GM12801 (cell line): ENCODE results near the gene POLE4.

ENCODE experiments used
- CTCF ChIP-seq: IDR thresholded peaks from one replicate; pipeline ENCODE4 v1.5.1; 2011; ENCODE audit warnings: control low read depth; ENCODE audit not compliant: insufficient read length; ENCODE audit errors: extremely low read depth

The POLE4 gene

GRCh38 chr2:74958274-74959105 lies at the start of gene POLE4:
POLE4 (plus strand) TSS chr2:74958643; CDS start chr2:74958680, 37 bp downstream.
- TF ChIP-seq CTCF, result no peak

- TF ChIP-seq CTCF, result no peak
Measured at GRCh38 chr2:74908748-74909444, 49.5 kb upstream of the POLE4 start.

DNA sequence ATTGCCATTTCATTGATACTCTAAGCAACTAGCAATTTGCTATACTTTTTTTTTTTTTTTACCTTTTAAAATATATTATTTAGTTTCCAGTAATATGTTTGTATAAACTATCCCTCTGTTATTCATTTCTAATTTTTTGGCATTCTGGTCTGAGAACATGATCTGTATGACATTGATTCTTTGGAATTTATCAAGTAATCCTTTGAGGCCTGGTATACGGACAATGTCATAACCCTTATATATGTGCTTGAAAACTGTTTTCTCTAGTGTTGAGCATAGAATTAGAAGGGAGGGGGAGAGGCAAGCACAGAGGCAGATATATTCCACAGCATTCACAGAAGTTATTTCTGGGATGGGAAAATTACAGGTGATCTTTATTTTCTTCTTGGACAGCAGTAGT lies 48.2 kb upstream of the POLE4 start:
- TF ChIP-seq CTCF, result no peak

DNA sequence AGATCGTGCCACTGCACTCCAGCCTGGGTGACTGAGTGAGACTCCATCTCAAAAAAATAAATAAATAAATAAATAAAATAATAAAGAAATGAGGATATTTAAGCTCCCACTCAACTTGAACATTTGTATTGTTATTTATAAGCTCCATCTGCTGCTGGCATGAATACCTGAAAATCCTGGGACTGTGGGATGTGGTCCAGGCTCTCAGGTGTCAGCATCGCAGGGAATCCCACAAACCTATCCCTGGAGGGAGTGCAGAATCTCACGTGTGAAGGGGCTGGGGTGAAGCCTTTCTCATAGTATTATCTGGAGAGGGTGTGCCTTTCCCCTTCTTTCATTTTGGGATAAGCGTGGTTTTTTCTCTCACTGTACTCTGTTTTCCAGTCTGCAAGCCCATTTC lies 47.4 kb upstream of the POLE4 start:
- TF ChIP-seq CTCF, result no peak

- TF ChIP-seq CTCF, result no peak
Measured at GRCh38 chr2:74915743-74916142, 42.7 kb upstream of the POLE4 start.

DNA sequence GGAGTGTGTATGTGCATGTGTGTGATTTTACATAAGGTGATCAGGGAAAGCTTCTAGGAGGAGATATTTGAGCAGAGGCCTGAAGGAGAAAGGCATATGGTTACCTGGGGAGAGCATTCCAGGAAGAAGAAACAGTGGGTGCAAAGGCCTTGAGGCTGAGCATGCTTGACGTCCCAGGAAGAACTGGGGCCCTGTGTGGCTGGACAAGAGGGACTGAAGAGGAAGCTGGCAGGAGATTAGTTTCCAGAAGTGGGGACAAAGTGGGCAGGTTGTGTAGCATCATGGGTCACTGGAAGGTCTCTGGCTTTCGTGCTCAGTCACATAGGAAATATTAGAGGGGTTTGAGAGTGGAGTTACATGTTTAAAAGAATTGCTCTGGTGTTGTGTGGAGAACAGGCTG lies 42.0 kb upstream of the POLE4 start:
- no peak for TF ChIP-seq CTCF

DNA sequence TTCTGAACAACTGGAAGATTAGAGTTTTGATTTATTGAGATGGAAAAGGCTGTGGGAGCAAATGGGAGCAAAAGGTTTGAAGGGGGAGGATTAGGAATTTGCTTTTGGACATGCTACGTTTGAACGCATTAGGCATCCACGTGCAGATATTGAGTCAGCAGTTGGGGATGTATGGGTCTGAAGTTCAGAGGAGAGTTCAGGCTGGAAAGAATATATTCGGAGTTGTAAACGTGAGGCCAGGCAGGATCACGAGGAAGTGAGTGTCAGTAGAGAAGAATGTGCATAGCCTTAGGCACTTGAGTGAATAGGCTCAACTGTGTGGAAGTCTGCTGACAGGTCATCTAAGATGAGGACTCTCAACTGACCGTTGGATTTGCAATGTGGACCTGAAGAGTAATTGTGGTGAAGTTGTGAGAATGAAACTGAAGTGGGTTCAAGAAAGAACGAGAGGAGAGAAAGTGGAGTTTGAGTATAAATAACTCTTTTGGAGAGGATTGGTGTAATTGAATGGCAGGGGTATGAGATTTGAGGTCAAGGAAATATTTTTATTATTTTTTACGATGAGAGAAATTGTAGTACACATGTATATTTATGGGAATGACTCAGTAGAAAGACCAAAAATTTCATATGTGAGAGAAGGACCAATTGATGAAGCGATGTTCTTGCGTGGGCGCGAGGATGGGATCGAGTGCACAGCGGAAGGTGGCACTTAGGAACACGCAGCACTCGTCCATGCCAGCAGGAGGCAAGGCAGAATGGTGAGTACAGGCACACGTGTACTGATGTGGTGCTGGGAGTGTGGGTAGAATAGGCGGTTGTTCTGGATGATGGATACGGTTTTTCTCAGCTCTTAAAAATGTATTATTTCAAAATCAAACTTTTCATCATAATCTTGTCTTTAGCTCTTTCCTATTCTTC lies 40.5 kb upstream of the POLE4 start:
- TF ChIP-seq CTCF, result no peak
